Measurements from ENCODE around the gene GRM1. TPM values are rescaled to one million over a fixed set of nuclear protein-coding genes. Genes with fewer than 3 reads are reported as not detected.

The GRM1 gene
- polyA plus RNA-seq, 2 of the 4 experiments (the other 2 are of a cell fraction) = 0.04 TPM; not detected in 1

- TF ChIP-seq, protein P1, sequence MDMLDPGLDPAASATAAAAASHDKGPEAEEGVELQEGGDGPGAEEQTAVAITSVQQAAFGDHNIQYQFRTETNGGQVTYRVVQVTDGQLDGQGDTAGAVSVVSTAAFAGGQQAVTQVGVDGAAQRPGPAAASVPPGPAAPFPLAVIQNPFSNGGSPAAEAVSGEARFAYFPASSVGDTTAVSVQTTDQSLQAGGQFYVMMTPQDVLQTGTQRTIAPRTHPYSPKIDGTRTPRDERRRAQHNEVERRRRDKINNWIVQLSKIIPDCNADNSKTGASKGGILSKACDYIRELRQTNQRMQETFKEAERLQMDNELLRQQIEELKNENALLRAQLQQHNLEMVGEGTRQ (IDR thresholded peaks at IDR 0.05) = no peak
- TF ChIP-seq CTCF (IDR thresholded peaks at IDR 0.05) = no peak
- no peak for TF ChIP-seq RARB (CRISPR knock-in tag; IDR thresholded peaks at IDR 0.05)
Observed at GRCh38 chr6:146434732-146435390, 406.0 kb downstream of the GRM1 start (continued).

DNA sequence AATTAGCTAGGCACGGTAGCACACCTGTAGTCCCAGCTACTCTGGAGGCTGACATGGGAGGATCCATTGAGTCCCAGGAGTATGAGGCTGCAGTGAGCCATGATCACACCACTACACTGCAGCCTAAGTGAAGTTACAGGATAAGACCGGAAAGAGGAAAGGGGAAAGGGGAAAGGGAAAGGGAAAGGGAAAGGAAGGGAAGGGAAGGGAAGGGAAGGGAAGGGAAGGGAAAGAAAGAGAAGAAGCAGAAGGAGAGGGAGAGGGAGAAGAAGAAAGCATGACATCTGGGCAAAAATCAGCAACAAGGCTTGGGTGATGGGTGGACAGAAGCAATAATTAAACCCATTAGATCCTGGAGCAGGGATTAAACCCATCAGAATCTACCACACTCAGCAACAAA is 413.0 kb downstream of the GRM1 start:
- DNase-seq (ENCODE audit: low read depth in 1 of 2, low spot score in 1 of 2) = no peak
- CTCF ChIA-PET = no interaction called here
- no peak overlapping the region for H3K4me3 ChIP-seq
- no peak for TF ChIP-seq PHF8 (IDR thresholded peaks at IDR 0.05; ENCODE audit: borderline replicate concordance, low read depth)
- no peak for TF ChIP-seq MAFK (IDR thresholded peaks at IDR 0.05; ENCODE audit: partially characterized antibody)
- no peak for TF ChIP-seq RFX5 (IDR thresholded peaks at IDR 0.05)
- no peak for TF ChIP-seq CHD2 (IDR thresholded peaks at IDR 0.05; ENCODE audit: low read length, partially characterized antibody)
- TF ChIP-seq, protein P2, sequence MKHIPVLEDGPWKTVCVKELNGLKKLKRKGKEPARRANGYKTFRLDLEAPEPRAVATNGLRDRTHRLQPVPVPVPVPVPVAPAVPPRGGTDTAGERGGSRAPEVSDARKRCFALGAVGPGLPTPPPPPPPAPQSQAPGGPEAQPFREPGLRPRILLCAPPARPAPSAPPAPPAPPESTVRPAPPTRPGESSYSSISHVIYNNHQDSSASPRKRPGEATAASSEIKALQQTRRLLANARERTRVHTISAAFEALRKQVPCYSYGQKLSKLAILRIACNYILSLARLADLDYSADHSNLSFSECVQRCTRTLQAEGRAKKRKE (CRISPR knock-in tag; IDR thresholded peaks at IDR 0.05; ENCODE audit: low read depth) = no peak
- TF ChIP-seq HEYL (CRISPR knock-in tag; IDR thresholded peaks at IDR 0.05) = no peak
- ATAC-seq = no peak
- H3K9me3 ChIP-seq = no peaks in the 10 kb centered on the region
- H3K4me1 ChIP-seq = no peaks in the 10 kb centered on the region
- no peak overlapping the region for H3K27ac ChIP-seq
- no peak for FAIRE-seq
- 40% methylated on average over 2 of the region's 2 CpGs for WGBS (ENCODE audit: missing lambda C conversion rate)
- POLR2A ChIA-PET = no interaction called here
- H3K4me2 ChIP-seq = no peak overlapping the region

DNA sequence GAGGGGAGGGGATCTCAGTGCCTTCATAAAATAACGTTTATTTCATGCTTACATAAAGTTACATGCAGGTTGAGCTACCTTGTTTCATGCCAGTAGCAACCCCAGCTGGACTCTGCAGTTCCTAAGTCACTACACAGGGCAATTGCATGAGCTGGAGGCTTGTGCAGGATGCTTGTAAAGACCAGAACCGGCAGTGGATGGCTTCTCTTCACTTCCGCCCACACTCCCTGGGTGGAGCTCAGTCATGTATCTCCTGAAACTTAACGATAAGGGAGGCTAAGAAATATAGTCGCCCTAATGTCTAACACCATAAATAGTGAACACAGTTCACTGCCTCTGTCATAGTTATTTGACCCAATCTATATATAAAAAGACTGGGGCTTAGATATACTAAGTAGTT is 415.3 kb downstream of the GRM1 start:
- no peak overlapping the region for H3K27ac ChIP-seq
- ATAC-seq (no peak), DNase-seq (ENCODE audit: low read depth in 1 of 2, low spot score in 1 of 2) (no peak), FAIRE-seq (no peak)
- 33% methylated on average over 5 of the region's 5 CpGs for WGBS (ENCODE audit: missing lambda C conversion rate)
- H3K4me2 ChIP-seq = no peak overlapping the region
- no peak overlapping the region for H3K4me3 ChIP-seq
- TF ChIP-seq BCL3 (IDR thresholded peaks at IDR 0.05) = no peak
- TF ChIP-seq, protein P3, sequence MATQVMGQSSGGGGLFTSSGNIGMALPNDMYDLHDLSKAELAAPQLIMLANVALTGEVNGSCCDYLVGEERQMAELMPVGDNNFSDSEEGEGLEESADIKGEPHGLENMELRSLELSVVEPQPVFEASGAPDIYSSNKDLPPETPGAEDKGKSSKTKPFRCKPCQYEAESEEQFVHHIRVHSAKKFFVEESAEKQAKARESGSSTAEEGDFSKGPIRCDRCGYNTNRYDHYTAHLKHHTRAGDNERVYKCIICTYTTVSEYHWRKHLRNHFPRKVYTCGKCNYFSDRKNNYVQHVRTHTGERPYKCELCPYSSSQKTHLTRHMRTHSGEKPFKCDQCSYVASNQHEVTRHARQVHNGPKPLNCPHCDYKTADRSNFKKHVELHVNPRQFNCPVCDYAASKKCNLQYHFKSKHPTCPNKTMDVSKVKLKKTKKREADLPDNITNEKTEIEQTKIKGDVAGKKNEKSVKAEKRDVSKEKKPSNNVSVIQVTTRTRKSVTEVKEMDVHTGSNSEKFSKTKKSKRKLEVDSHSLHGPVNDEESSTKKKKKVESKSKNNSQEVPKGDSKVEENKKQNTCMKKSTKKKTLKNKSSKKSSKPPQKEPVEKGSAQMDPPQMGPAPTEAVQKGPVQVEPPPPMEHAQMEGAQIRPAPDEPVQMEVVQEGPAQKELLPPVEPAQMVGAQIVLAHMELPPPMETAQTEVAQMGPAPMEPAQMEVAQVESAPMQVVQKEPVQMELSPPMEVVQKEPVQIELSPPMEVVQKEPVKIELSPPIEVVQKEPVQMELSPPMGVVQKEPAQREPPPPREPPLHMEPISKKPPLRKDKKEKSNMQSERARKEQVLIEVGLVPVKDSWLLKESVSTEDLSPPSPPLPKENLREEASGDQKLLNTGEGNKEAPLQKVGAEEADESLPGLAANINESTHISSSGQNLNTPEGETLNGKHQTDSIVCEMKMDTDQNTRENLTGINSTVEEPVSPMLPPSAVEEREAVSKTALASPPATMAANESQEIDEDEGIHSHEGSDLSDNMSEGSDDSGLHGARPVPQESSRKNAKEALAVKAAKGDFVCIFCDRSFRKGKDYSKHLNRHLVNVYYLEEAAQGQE (IDR thresholded peaks at IDR 0.05) = no peak
- TF ChIP-seq CHD2 (IDR thresholded peaks at IDR 0.05; ENCODE audit: low read length, partially characterized antibody) = no peak
- no peak for TF ChIP-seq EHF (CRISPR knock-in tag; IDR thresholded peaks at IDR 0.05)
- no peak for TF ChIP-seq KDM1A (IDR thresholded peaks at IDR 0.05; ENCODE audit: low read depth)
- no peak for TF ChIP-seq EHMT2 (IDR thresholded peaks at IDR 0.05; ENCODE audit: low read depth)
- TF ChIP-seq ZNF302 (CRISPR knock-in tag; IDR thresholded peaks at IDR 0.05) = no peak
- TF ChIP-seq MAX (IDR thresholded peaks at IDR 0.05) = no peak
- POLR2A ChIA-PET = no interaction called here
- H3K9me3 ChIP-seq = no peaks in the 10 kb centered on the region
- CTCF ChIA-PET = no interaction called here
- no peaks in the 10 kb centered on the region for H3K4me1 ChIP-seq

Measured in A549 (cell line).